GM18511 (cell line): ENCODE data around the gene PCDHGA9.
"Not testable (repeated sequence)": the region's sequence is repeated elsewhere in the genome, so short reads cannot be mapped to it uniquely, and the experiment has no call there.

Experiments
- ATAC-seq: cut with Tn5 transposase; IDR thresholded peaks from one replicate; pipeline ENCODE4 v1.9.1; 2021; ENCODE audit warnings: mild to moderate bottlenecking, moderate library complexity; ENCODE audit not compliant: unreplicated experiment

Gene PCDHGA9

GRCh38 chr5:141402553-141403243 lies at the start of gene PCDHGA9:
Gene PCDHGA9 (plus strand): TSS chr5:141402778. CDS start chr5:141402953, 175 bp downstream.
- ATAC-seq: no peak

- no peak for ATAC-seq
These were observed 47.6 kb upstream of the PCDHGA9 start, which contains the start of gene PCDHGA4 for GRCh38 chr5:141354900-141355469. Gene PCDHGA4 (plus strand): TSS chr5:141355021. CDS start chr5:141355108, 87 bp downstream.

GRCh38 chr5:141355641-141356040 lies 46.9 kb upstream of the PCDHGA9 start:
- no peak for ATAC-seq

GRCh38 chr5:141356133-141356532 lies 46.4 kb upstream of the PCDHGA9 start:
- ATAC-seq: no peak

GRCh38 chr5:141356950-141357349 lies 45.6 kb upstream of the PCDHGA9 start:
- no peak for ATAC-seq

- ATAC-seq: peak; percentile 91
These were observed 42.7 kb upstream of the PCDHGA9 start, which contains the start of gene PCDHGB2 for GRCh38 chr5:141359790-141360426. Gene PCDHGB2 (plus strand): TSS chr5:141359994. CDS start chr5:141360136, 142 bp downstream.

GRCh38 chr5:141360685-141361084 lies 41.9 kb upstream of the PCDHGA9 start:
- no peak for ATAC-seq

- no peak for ATAC-seq
These were observed 39.9 kb upstream of the PCDHGA9 start for GRCh38 chr5:141362719-141363118.

- ATAC-seq: no peak
These were observed 38.5 kb upstream of the PCDHGA9 start, which contains the start of gene PCDHGA5 for GRCh38 chr5:141363952-141364660. Gene PCDHGA5 (plus strand): TSS chr5:141364162. CDS start chr5:141364331, 169 bp downstream.

- no peak for ATAC-seq
These were observed 36.3 kb upstream of the PCDHGA9 start for GRCh38 chr5:141366016-141366896.

GRCh38 chr5:141369994-141370848 lies 32.4 kb upstream of the PCDHGA9 start, which contains the start of gene PCDHGB3:
Gene PCDHGB3 (plus strand): TSS chr5:141370242. CDS start chr5:141370395, 153 bp downstream.
- ATAC-seq: no peak

GRCh38 chr5:141371572-141372475 lies 30.8 kb upstream of the PCDHGA9 start:
- ATAC-seq: no peak

GRCh38 chr5:141373673-141374317 lies 28.8 kb upstream of the PCDHGA9 start, which contains the start of gene PCDHGA6:
Gene PCDHGA6 (plus strand): TSS chr5:141373891. CDS start chr5:141374084, 193 bp downstream.
- no peak for ATAC-seq

- no peak for ATAC-seq
These were observed 28.0 kb upstream of the PCDHGA9 start for GRCh38 chr5:141374627-141375026.

GRCh38 chr5:141375444-141376155 lies 27.0 kb upstream of the PCDHGA9 start:
- ATAC-seq: not testable (repeated sequence)

- ATAC-seq: no peak
These were observed 19.9 kb upstream of the PCDHGA9 start, which contains the start of gene PCDHGA7 for GRCh38 chr5:141382469-141383294. Gene PCDHGA7 (plus strand): TSS chr5:141382742. CDS start chr5:141382900, 158 bp downstream.
